Right lobe of liver (tissue), 6 donors: ENCODE data around the gene KIF1A. TPM values are rescaled to one million over a fixed set of nuclear protein-coding genes. Genes with fewer than 3 reads are reported as not detected.

Source experiments
- ATAC-seq, 4 donors: fragments of 200-7000 bp; cut with Tn5 transposase; one replicate each; pipeline ENCODE4 v1.9.1; 2020; ENCODE audit warnings: mild to moderate bottlenecking in 4 of 4, moderate library complexity in 4 of 4
- DNase-seq, 3 donors: peaks; one replicate each; pipeline ENCODE4 v3.0.0-alpha.2; 2020
- H3K27ac ChIP-seq, 3 donors: fragments of 200-600 bp; one replicate each; pipeline ENCODE4 v1.8.0; 2022
- H3K27me3 ChIP-seq, 2 donors: fragments of 200-600 bp; one replicate each; pipeline ENCODE4 v1.8.0; 2022
- H3K36me3 ChIP-seq, 4 donors: fragments of 200-600 bp; sonication (generic) in 1 of 4; one replicate each; pipeline versions ENCODE4 v1.5.1 to v1.8.0; 2017 to 2022; ENCODE audit warnings: control low read depth in 1 of 4
- H3K4me1 ChIP-seq, 4 donors: fragments of 200-600 bp; sonication (generic) in 1 of 4; one replicate each; pipeline versions ENCODE4 v1.5.1 to v1.8.0; 2017 to 2022; ENCODE audit warnings: control low read depth in 1 of 4
- H3K4me3 ChIP-seq, 3 donors: fragments of 200-600 bp; one replicate each; pipeline ENCODE4 v1.8.0; 2022
- H3K9me3 ChIP-seq, 4 donors: fragments of 200-600 bp; sonication (generic) in 1 of 4; one replicate each; pipeline versions ENCODE4 v1.5.1 to v1.8.0; 2017 to 2022; ENCODE audit warnings: control low read depth in 1 of 4
- CTCF ChIP-seq, 4 donors: fragments of 200-600 bp in 3 of 4; fragments of 450-650 bp in 1 of 4; IDR thresholded peaks; one replicate each; pipeline versions ENCODE4 v1.5.1 to v1.8.0; 2016 to 2022; ENCODE audit warnings: antibody characterized with exemption in 4 of 4, mild to moderate bottlenecking in 2 of 4
- POLR2A ChIP-seq: fragments of 450-650 bp; IDR thresholded peaks from one replicate; pipeline ENCODE4 v1.6.1; 2017; ENCODE audit warnings: antibody characterized with exemption, mild to moderate bottlenecking
- WGBS: methylation state at CpG from one replicate; pipeline ENCODE4 v1.1.6; 2018; ENCODE audit warnings: low coverage, low lambda C conversion rate; ENCODE audit not compliant: insufficient coverage; ENCODE audit errors: missing lambda C conversion rate; 5-methylcytosine and 5-hydroxymethylcytosine counted together
- intact Hi-C, 2 donors: fragments of 100-400 bp; cut with DNase I; formaldehyde crosslinking; loops; one replicate each; pipeline versions ENCODE4 v1.11.2 to v1.14.1; 2022
- total RNA-seq, 6 experiments: library from RNA; depleted of rRNA in 2 of 6; stranded (reverse); fragments of >200 nt in 2 of 6; fragmentation: NEBNext Ultra II Directional in 3 of 6; extraction: Animal tissue kit (Norgen Biotek cat#: 25700) in 3 of 6; gene quantifications; one replicate each; pipeline versions ENCODE4 v1.1.0 to v1.2.4, GENCODE V29; 2016 to 2023
- donor health status: DM: no; HTN: yes; CAD: no.
- donor health status: DM: no; HTN: no; CAD: no.
- donor health status: DM: no; HTN: no; CAD: no.
- donor health status: DM: no; HTN: yes; CAD: no.
- donor health status: DM: no; HTN: yes; CAD: no.

The KIF1A gene
- total RNA-seq, 6 experiments from 2014 or later = 0.31 to 0.87 (median 0.56) TPM

- Histone ChIP-seq H3K9me3 (no peaks in the 10 kb centered on the region), H3K4me1 (no peaks in the 10 kb centered on the region), H3K36me3 (no peaks in the 10 kb centered on the region), H3K27ac (no peak overlapping the region), H3K4me3 (no peak overlapping the region), H3K27me3 (no peaks in the 10 kb centered on the region)
- ATAC-seq (no peak), DNase-seq (no peak)
- TF ChIP-seq POLR2A (no peak), CTCF (IDR thresholded peaks at IDR 0.05) (no peak)
- intact Hi-C loops = no loop called here
- WGBS = 59% methylated on average over 8 of the region's 25 CpGs
Measured at GRCh38 chr2:240719676-240720545, 100.1 kb downstream of the KIF1A start.

DNA sequence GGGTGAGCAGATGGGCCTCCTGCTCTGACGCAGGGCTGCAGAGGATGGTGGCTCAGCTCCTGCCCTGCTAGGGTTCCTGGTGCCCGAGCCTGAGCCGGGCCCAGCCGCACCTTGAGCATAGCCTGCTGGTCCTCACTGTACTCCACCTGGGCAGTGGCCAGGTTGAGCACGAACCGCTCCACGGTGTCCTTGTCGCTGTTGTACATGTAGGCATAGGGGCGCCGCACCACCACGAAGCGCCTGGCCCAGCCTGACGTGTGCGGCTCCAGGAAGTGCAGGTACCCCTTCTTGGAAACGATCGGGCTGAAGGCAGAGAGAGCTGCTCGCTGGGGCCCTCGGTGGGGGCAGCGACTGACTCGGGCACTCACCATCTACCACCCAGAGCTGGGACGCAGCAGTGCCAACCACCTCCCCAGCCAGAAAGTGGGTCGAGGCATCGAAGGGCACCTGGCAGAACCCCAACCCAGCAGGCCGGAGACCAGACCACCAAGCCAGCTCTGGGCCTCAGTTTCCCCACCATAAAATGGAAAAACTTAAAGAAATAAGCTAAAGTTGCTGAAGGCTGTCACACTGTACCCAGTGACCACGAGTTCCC, 101.0 kb downstream of the KIF1A start:
- TF ChIP-seq CTCF (IDR thresholded peaks at IDR 0.05) (no peak), POLR2A (no peak)
- Histone ChIP-seq H3K36me3 (no peaks in the 10 kb centered on the region), H3K27me3 (no peaks in the 10 kb centered on the region), H3K4me3 (no peak overlapping the region), H3K9me3 (no peaks in the 10 kb centered on the region), H3K27ac (no peak overlapping the region), H3K4me1 (no peaks in the 10 kb centered on the region)
- ATAC-seq = no peak
- WGBS = 81% methylated on average over 8 of the region's 25 CpGs
- no peak for DNase-seq
- intact Hi-C loops = no loop called here

DNA sequence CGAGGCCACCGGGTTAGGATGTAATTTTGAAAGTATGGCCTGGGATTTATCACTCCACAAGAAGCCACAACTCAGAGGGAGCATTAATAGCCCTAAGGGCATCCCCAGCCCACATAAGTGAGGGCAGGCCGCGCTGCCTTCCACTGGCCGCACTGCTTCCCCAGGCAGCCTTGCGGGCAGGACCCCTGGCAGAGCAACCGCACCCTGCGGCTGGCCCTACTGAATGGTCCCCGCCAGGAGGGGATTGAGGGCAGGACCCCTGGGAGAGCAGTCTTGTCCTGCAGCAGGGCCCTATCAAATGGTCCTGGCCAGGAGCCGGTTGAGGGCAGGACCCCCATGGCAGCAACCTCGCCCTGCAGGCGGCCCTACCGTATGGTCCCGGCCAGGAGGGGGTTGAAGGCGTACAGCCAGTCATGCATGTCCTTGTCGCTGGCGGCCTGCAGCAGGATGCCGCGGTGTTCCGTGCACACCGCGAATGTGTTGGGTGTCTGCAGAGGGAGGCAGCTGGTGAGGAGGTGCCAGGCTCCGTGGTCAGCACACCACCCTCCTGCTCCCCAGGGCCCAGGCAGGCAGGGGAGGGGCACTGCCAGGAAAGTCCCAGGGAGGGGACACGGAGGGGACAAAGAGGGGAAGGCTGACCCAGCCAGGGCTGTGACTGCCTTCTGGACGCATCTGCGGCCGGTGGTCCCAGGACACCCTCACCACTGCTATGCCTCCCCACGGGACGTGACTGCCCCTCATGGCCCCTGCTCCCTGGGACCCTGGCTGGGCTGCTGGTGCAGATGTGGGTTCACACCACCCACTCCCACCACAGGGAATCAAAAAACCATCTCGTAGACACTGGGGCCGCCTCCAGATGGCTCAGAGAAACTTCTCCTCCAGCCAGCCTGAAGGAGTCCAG, 102.1 kb downstream of the KIF1A start:
- DNase-seq (no peak), ATAC-seq (no peak)
- no peaks in the 10 kb centered on the region for H3K9me3 ChIP-seq
- H3K4me1 ChIP-seq = no peaks in the 10 kb centered on the region
- TF ChIP-seq CTCF (IDR thresholded peaks at IDR 0.05) = no peak
- no peak for TF ChIP-seq POLR2A
- no peak overlapping the region for H3K4me3 ChIP-seq
- H3K27me3 ChIP-seq = no peaks in the 10 kb centered on the region
- intact Hi-C loops = no loop called here
- no peaks in the 10 kb centered on the region for H3K36me3 ChIP-seq
- H3K27ac ChIP-seq = no peak overlapping the region
- 64% methylated on average over 4 of the region's 31 CpGs for WGBS

- Histone ChIP-seq H3K4me1 (no peaks in the 10 kb centered on the region), H3K27me3 (no peaks in the 10 kb centered on the region), H3K27ac (no peak overlapping the region), H3K4me3 (no peak overlapping the region), H3K36me3 (no peaks in the 10 kb centered on the region), H3K9me3 (no peaks in the 10 kb centered on the region)
- 90% methylated on average over 2 of the region's 18 CpGs for WGBS
- intact Hi-C loops = no loop called here
- TF ChIP-seq CTCF (IDR thresholded peaks at IDR 0.05) (no peak), POLR2A (no peak)
- no peak for ATAC-seq
- DNase-seq = no peak
Measured at GRCh38 chr2:240717181-240717641, 102.8 kb downstream of the KIF1A start.
